ENCODE results near the gene KLHL2. TPM values are rescaled to one million over a fixed set of nuclear protein-coding genes. Genes with fewer than 3 reads are reported as not detected.

Gene KLHL2
- total and polyA plus RNA-seq, 9 of the 15 experiments (the other 6 are each of a cell fraction or from before 2014, with no cell fraction given) = 2.5 to 11.3 (median 6.1) TPM

DNA sequence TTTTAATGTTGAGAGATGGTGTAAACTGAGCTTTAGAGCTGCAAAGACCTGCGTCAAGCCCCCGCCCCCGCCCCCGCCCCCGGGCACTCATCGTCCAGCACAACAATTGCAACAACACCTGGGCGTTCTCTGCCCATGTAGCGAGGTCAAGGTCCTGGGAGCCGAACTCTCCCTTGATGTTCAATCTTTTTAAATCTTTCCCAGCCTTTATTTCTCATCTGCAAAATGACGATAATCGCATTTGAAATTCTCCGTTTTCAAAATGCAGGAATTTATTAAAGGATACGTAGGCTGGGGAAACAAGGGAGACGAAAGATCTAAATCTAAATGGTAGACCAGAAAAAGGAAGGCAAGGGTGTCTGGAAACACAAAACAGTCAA is 119.5 kb downstream of the KLHL2 start (continued):
- TF ChIP-seq FOXK1 (CRISPR knock-in tag; IDR thresholded peaks at IDR 0.05; ENCODE audit: borderline replicate concordance) (no peak), MAFG (tag; conservative IDR thresholded peaks at IDR 0.05) (no peak), CAMTA2 (CRISPR knock-in tag; conservative IDR thresholded peaks at IDR 0.05) (no peak), ARID1B (IDR thresholded peaks at IDR 0.05) (peak; percentile 54; the same call in 1 of the 2 replicates), SUPT5H (IDR thresholded peaks at IDR 0.05) (no peak; the same call in 1 of the 2 replicates), ZNF212 (CRISPR knock-in tag; IDR thresholded peaks at IDR 0.05) (no peak), RAD21 (CRISPR knock-in tag; conservative IDR thresholded peaks at IDR 0.05 in 1 of 2, IDR thresholded peaks at IDR 0.05 in 1 of 2) (no peak), IRF2 (CRISPR knock-in tag; IDR thresholded peaks at IDR 0.05) (no peak), BCOR (IDR thresholded peaks at IDR 0.05) (no peak), NFIC (IDR thresholded peaks at IDR 0.05) (peak; percentile 42; the same call in 1 of the 2 replicates), ZBTB26 (CRISPR knock-in tag; IDR thresholded peaks at IDR 0.05) (no peak), ILF3 (IDR thresholded peaks at IDR 0.05; ENCODE audit: borderline replicate concordance) (no peak), DPF2 (IDR thresholded peaks at IDR 0.05) (peak; percentile 51), ZNF695 (CRISPR knock-in tag; IDR thresholded peaks at IDR 0.05) (no peak), ZNF57 (CRISPR knock-in tag; IDR thresholded peaks at IDR 0.05) (no peak), ZNF124 (CRISPR knock-in tag; IDR thresholded peaks at IDR 0.05) (no peak), TEAD4 (IDR thresholded peaks at IDR 0.05; ENCODE audit: low read length) (no peak), TEAD4 (CRISPR knock-in tag; IDR thresholded peaks at IDR 0.05; ENCODE audit: borderline replicate concordance) (no peak), FOXK2 (conservative IDR thresholded peaks at IDR 0.05 in 1 of 2, IDR thresholded peaks at IDR 0.05 in 1 of 2; ENCODE audit: low read depth in 2 of 2) (peak; percentile 33 to 64; a peak in 2 of 4 replicates), POLR2B (IDR thresholded peaks at IDR 0.05; ENCODE audit: low read depth, partially characterized antibody) (peak; percentile 43), KDM5B (IDR thresholded peaks at IDR 0.05; ENCODE audit: insufficient replicate concordance, low read depth, low read length) (peak; percentile 39), ZNF445 (CRISPR knock-in tag; IDR thresholded peaks at IDR 0.05; ENCODE audit: low read depth) (no peak), ARNT (IDR thresholded peaks at IDR 0.05) (0 out of 4 replicates have a peak, but pooled peaks of 1 of the 2 experiments have one; percentile 26), NCOR1 (IDR thresholded peaks at IDR 0.05) (no peak; the same call in 1 of the 2 replicates), ZNF586 (CRISPR knock-in tag; conservative IDR thresholded peaks at IDR 0.05) (no peak), IRF1 (CRISPR knock-in tag; IDR thresholded peaks at IDR 0.05; ENCODE audit: borderline replicate concordance) (no peak), SAP30 (IDR thresholded peaks at IDR 0.05; ENCODE audit: borderline replicate concordance, insufficient read depth, low read depth, low read length, poor library complexity, severe bottlenecking) (no peak), PCBP2 (IDR thresholded peaks at IDR 0.05; ENCODE audit: low read depth, low read length, poor library complexity, severe bottlenecking) (no peak), HDAC8 (tag; IDR thresholded peaks at IDR 0.05) (no peak)
- TF ChIP-seq, protein P1, sequence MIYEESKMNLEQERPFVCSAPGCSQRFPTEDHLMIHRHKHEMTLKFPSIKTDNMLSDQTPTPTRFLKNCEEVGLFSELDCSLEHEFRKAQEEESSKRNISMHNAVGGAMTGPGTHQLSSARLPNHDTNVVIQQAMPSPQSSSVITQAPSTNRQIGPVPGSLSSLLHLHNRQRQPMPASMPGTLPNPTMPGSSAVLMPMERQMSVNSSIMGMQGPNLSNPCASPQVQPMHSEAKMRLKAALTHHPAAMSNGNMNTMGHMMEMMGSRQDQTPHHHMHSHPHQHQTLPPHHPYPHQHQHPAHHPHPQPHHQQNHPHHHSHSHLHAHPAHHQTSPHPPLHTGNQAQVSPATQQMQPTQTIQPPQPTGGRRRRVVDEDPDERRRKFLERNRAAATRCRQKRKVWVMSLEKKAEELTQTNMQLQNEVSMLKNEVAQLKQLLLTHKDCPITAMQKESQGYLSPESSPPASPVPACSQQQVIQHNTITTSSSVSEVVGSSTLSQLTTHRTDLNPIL (CRISPR knock-in tag; IDR thresholded peaks at IDR 0.05) = no peak
